GM12872 (cell line): ENCODE measurements around the gene IRAK1.

Experiments
- TF ChIP-seq, protein P1 (sequence below): IDR thresholded peaks from 3 replicates; pipeline ENCODE4 v1.5.1; 2011; ENCODE audit warnings: low read depth, mild to moderate bottlenecking, low read length, moderate library complexity; ENCODE audit not compliant: insufficient read depth

Gene IRAK1

DNA sequence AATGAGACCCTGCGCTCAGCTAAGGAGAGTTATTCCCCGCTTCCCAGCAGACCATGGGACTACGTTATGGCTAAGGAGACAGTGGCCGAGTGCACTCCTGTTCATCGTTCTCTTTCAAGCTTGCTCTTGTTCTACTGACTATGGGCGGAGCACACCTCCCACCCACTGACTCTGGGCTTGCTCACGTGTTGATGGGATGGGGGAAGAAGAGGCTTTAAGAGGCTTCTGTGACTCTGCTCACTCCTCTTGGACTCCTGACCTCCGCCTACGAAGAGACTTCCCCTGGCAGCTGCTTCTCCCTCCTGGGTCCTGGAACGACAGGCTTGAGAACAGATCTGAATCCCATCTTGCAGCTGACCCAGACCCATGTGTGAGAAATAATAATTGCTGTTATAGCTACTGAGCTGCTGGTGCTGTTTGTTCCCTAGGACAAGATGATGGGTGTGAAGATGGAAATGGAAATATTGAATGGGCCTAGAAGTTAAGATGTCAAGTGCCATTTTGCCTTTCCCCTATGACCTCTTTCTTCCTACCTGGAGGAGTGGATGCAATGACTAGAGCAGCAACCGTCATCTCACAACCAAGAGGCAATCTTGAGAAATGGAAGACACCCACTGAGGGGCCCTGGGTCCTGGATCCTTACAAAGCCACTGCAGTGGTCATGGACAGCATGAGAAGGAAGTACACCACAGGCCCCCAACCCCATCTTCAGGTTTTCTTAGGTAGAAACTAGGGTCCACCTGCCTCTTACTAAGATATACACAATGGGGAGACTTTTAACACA lies 38.7 kb upstream of the IRAK1 start:
- TF ChIP-seq, protein P1, sequence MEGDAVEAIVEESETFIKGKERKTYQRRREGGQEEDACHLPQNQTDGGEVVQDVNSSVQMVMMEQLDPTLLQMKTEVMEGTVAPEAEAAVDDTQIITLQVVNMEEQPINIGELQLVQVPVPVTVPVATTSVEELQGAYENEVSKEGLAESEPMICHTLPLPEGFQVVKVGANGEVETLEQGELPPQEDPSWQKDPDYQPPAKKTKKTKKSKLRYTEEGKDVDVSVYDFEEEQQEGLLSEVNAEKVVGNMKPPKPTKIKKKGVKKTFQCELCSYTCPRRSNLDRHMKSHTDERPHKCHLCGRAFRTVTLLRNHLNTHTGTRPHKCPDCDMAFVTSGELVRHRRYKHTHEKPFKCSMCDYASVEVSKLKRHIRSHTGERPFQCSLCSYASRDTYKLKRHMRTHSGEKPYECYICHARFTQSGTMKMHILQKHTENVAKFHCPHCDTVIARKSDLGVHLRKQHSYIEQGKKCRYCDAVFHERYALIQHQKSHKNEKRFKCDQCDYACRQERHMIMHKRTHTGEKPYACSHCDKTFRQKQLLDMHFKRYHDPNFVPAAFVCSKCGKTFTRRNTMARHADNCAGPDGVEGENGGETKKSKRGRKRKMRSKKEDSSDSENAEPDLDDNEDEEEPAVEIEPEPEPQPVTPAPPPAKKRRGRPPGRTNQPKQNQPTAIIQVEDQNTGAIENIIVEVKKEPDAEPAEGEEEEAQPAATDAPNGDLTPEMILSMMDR = no peak

DNA sequence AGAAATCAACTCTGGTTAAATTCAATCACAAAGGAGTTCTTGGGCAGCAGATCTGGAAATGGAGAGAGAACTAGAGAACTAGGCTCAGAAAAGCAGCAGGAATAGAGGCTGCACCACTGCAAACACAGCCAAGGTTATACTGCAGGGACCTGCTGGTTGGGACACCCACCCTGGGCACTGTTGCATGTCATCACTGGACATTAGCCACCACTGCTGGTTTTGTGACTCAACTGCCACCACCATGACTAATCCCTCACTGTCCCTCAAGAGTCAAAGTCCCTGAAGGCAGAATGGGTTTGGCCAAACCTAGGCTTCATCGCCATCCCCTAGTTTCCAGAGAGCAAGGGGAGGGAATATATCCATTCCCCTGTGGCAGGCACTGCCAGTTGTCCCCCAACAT lies 38.1 kb upstream of the IRAK1 start:
- TF ChIP-seq, protein P1 = no peak

DNA sequence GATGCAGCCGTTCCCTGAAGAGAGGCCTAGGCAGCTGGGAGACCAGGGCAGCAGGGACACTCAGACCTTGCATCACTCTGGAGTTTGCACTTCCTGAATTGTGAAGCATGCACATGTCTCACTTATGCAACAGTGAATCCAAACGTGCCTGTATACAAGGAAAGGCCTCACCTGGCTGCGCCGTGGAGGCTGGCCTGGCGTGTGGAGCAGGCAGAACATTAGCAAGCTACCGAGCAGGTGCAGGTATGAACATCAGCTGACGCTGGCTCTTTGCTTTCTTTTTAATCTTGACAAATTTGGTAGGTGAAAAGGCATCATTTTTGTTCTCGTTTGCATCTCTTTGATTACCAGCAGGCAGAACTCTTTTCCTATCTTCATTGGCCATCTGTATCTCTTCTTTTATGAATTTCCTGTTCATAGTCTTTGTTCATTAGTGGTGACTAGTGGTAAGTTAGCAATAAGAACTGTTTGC lies 37.1 kb upstream of the IRAK1 start:
- TF ChIP-seq, protein P1 = no peak

DNA sequence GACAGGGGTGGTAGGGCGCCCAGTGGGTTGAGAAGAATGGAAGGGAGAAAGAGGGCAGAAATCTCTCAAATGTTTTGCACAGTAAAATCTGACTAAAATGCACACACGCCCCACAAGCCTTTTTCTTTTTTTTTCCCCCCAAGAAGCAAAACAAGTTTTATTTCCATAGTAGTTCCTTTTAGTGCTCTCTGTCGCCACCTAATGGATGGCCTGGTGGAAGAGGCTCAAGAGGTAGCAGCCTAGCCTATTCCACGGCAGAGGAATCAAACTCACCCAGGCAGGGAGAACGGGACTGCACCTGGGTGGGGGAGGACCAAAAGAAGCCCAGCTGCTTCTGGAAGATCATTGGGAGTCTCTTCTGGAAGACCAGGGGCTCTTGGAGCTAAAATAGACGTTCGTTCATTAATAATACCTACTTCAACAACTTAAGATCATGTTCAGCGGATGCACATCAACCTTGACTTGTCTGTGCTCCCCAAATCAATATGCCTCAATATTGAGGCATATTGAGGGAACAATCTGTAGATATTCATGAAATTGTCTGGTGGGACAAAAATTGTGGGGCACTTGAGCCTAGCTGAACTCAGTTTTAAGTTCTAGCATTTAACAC lies 31.6 kb upstream of the IRAK1 start:
- TF ChIP-seq, protein P1 = peak; percentile 63

DNA sequence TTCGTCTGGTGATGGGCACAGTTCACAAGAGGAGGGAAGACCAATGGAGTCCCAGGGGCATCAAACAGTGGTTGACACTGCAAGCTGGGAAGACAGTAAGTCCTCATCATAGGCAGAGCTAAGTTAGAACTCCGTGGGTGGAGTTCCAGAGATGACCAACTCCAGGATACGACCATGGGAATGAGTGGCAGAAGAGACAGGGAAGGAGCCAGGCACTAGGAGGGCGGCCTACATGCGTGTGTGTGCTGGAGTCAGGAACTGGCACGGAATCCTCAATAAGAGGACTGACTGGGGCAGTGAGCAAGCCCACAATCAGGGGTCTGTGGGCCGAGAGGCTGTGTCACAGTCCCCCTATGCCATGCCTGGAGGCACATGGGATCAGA lies 30.4 kb upstream of the IRAK1 start:
- TF ChIP-seq, protein P1 = no peak

DNA sequence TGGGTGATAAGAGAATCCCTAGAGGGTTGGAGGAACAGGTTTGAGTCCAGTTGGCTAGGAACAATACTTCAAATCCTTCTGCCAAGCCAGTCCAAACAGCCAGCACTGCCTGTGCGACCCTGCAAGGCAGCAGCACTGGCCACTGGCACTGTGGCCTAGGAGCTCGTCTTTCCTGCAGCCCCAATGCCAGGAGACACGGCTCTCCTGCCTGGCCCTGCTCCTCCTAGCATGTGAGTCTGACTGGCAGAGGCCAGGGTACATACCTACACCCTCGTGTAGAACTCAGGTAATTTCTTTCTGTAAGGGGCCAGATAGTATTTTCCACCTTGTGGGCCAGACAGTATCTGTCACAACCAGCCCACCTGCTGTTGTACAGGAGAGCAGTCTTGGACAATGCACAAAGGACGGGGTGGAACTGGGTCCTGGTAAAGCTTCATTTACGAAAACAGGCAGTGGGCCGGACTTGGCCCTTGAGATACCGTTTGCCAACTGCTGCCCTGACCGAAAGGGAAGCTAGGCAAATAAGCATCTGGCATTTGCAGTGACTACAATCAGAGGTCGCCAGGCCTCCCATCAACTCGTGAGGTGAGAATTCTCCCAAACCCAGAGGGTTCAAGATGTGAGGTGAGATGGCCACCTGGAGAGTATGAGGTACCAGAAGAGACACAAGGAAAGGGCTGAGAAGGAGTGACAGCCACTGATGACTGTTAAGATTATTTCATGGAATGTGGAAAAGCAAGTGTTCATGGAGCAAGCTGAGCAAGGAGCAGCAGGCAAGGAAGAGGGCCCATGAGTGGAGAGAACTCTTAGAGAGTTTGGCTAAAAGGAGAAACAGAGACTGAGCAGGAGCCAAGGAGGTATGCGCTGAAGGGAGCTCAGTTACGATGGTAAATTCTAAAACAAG lies 29.8 kb upstream of the IRAK1 start:
- TF ChIP-seq, protein P1 = no peak

DNA sequence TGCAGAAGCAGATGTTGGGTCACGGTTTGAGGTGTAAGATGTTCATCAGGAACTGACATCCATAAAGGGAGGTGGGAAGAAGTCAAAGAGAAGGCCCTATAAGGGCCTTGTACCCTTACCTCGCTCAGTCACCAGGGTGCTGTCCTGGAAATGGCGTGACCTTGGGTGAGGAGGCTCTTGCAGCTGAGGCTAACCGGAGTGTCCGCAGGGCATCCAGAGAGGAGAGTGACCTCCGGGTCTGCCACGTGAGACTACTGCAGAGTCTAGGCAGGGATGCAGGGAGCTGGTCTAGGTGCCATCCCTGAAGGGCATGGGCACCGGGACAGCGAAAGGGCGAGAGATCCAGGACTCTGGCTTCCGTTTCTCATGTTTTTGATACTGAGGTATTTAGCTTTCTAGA lies 28.7 kb upstream of the IRAK1 start:
- TF ChIP-seq, protein P1 = no peak
